ENCODE measurements around the gene RER1.

GRCh38 chr1:2376931-2377672, 14.5 kb upstream of the RER1 start:
- TF ChIP-seq POLR2A (IDR thresholded peaks at IDR 0.05) (no peak), CTCF (IDR thresholded peaks at IDR 0.05) (no peak)
